Measurements from ENCODE around the gene VAV2.
A peak's percentile ranks its signal among the peaks of the same experiment; 100 is the strongest.
"Not testable (repeated sequence)": the region's sequence is repeated elsewhere in the genome, so short reads cannot be mapped to it uniquely, and the experiment has no call there.

Gene VAV2

GRCh38 chr9:133968966-133969617 lies 23.0 kb downstream of the VAV2 start:
- no peak for DNase-seq

GRCh38 chr9:133968428-133968827 lies 23.7 kb downstream of the VAV2 start:
- no peak for DNase-seq

GRCh38 chr9:133967024-133967741 lies 24.9 kb downstream of the VAV2 start:
- DNase-seq: no peak

- DNase-seq: no peak
Measured at GRCh38 chr9:133964463-133964862, 27.7 kb downstream of the VAV2 start.

GRCh38 chr9:133963166-133963565 lies 29.0 kb downstream of the VAV2 start:
- no peak for DNase-seq

GRCh38 chr9:133962341-133962740 lies 29.8 kb downstream of the VAV2 start:
- no peak for DNase-seq

- peak in 1 of 3 donors; percentile 7 for DNase-seq
Measured at GRCh38 chr9:133961226-133962165, 30.6 kb downstream of the VAV2 start.

GRCh38 chr9:133960568-133961129 lies 31.5 kb downstream of the VAV2 start:
- peak; percentile 72 to 80 (median 73) for DNase-seq

GRCh38 chr9:133959966-133960567 lies 32.1 kb downstream of the VAV2 start:
- DNase-seq: no peak

GRCh38 chr9:133959171-133959570 lies 33.0 kb downstream of the VAV2 start:
- no peak for DNase-seq

- no peak for DNase-seq
Measured at GRCh38 chr9:133958756-133959155, 33.4 kb downstream of the VAV2 start.

GRCh38 chr9:133957772-133958171 lies 34.4 kb downstream of the VAV2 start:
- not testable (repeated sequence) for DNase-seq

GRCh38 chr9:133957328-133957727 lies 34.8 kb downstream of the VAV2 start:
- peak in 2 of 3 donors; percentile 20 to 30 for DNase-seq

GRCh38 chr9:133956520-133957076 lies 35.5 kb downstream of the VAV2 start:
- peak; percentile 72 to 82 (median 74) for DNase-seq

- peak in 2 of 3 donors; percentile 26 to 40 for DNase-seq
Measured at GRCh38 chr9:133955821-133956411, 36.2 kb downstream of the VAV2 start.

- no peak for DNase-seq
Measured at GRCh38 chr9:133954862-133955529, 37.1 kb downstream of the VAV2 start.

GRCh38 chr9:133953976-133954709 lies 38.0 kb downstream of the VAV2 start:
- DNase-seq: no peak

GRCh38 chr9:133953621-133953975 lies 38.5 kb downstream of the VAV2 start:
- no peak for DNase-seq

- no peak for DNase-seq
Measured at GRCh38 chr9:133952598-133953550, 39.2 kb downstream of the VAV2 start.
